ENCODE data around the gene ADH1A.
A peak's percentile ranks its signal among the peaks of the same experiment; 100 is the strongest.
"Not testable (repeated sequence)": the region's sequence is repeated elsewhere in the genome, so short reads cannot be mapped to it uniquely, and the experiment has no call there.

The ADH1A gene
- long read RNA-seq, donor 1, result 0 reads
- long read RNA-seq, donor 2, result 0 reads
- long read RNA-seq, donor 3, result 0 reads
- long read RNA-seq, donor 4, result 0 reads
- long read RNA-seq, donor 5, result 0 reads
- long read RNA-seq, donor 6, result 0 reads
- long read RNA-seq, donor 7, result 0 reads
- long read RNA-seq, donor 8, result 0 reads

GRCh38 chr4:99290848-99291786 is at the start of gene ADH1A:
Gene ADH1A, minus strand, starts transcription at chr4:99290985. Its CDS starts 71 bp downstream, at chr4:99290914.
- DNase-seq, result no peak

GRCh38 chr4:99339172-99339571 is 48.4 kb upstream of the ADH1A start:
- DNase-seq, result no peak

- no peak for DNase-seq
Observed at GRCh38 chr4:99336553-99336952, 45.8 kb upstream of the ADH1A start.

- no peak for DNase-seq
Observed at GRCh38 chr4:99334880-99335279, 44.1 kb upstream of the ADH1A start.

- DNase-seq, result no peak
Observed at GRCh38 chr4:99330648-99331047, 39.9 kb upstream of the ADH1A start.

- DNase-seq, result no peak
Observed at GRCh38 chr4:99329876-99330275, 39.1 kb upstream of the ADH1A start.

DNA sequence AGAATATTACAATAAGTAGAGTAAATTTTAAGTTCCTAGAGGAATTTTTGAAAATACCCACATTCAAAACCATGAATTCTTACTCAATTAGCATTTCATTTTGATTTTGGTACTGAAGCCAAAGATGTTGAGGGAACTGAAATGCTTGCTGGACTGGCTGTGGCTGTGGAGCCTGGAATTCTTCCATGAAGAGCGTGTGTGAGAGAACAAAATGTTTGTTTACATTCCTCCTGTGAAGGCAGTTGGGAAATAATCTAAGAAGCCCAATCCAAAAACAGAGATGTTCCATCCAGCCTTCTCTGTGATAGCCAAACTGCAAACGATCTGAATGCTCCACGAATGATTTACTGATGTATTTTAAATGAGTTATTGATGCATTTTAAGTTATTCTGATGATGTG is 34.2 kb upstream of the ADH1A start:
- DNase-seq, result no peak

DNA sequence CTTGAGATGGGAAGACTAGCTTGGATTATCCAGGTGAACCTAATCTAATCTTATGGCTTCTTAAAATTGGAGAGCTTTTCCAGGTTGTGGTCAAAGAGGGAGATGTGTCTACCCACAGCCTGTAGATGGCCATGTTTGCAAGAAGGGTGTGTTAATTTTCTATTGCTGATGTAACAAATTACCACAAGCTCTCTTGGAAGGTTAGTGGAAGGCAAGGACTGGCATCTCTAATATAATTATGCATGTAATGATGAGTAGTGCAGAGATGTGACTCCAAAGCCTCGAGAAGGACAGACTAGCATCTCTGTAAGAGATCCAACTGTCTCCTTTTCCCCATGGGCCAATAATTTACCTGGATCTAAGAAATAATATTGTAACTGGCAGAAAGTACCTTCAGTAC is 33.6 kb upstream of the ADH1A start:
- no peak for DNase-seq

DNA sequence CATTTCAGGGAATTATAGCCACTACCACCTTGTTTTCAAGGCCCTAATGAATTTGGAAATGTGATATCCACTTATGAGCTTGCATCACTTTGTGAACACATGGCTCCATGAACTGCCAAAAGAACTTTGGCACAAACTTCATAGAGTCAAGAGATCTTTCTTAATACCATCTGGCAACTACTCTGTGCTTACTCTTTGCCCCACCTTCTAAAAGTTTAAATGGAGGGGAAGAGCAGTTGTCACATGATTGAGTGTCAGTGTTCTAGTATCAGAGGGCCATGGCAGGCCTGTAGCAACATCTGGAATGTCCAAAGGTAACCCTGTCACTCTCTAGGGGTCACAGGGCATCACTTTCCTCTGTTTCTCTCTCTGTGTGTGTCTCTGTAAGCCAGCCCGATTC is 33.0 kb upstream of the ADH1A start:
- DNase-seq, result no peak

GRCh38 chr4:99321241-99322191 is 30.7 kb upstream of the ADH1A start, which contains the start of gene ADH1B:
Gene ADH1B, minus strand, starts transcription at chr4:99321401. Its CDS starts 70 bp downstream, at chr4:99321331.
- no peak for DNase-seq

GRCh38 chr4:99317811-99318210 is 27.0 kb upstream of the ADH1A start:
- DNase-seq, result not testable (repeated sequence)

- DNase-seq, result no peak
Observed at GRCh38 chr4:99317354-99317753, 26.6 kb upstream of the ADH1A start.

- DNase-seq, result no peak
Observed at GRCh38 chr4:99315839-99316238, 25.1 kb upstream of the ADH1A start.

- DNase-seq, result no peak
Observed at GRCh38 chr4:99314211-99314610, 23.4 kb upstream of the ADH1A start.

DNA sequence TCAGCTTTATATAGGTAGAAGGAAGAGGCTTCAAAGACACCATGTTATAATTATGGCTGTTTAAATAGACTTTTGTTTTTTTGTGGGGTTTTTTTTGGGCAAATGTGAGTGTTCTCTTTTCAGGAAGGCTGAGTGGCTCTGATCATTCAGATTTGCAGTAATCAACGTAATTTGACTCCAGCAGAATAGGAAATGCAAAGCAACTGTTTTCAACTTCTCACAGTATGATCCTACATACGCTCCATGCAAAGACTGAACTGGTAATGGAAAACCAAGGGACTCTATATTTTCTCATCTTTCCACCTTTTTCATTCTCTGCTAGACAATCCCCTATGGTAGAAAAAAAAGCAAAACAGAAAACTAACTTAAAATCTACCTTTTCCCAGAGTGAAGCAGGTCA is 19.6 kb upstream of the ADH1A start:
- no peak for DNase-seq

DNA sequence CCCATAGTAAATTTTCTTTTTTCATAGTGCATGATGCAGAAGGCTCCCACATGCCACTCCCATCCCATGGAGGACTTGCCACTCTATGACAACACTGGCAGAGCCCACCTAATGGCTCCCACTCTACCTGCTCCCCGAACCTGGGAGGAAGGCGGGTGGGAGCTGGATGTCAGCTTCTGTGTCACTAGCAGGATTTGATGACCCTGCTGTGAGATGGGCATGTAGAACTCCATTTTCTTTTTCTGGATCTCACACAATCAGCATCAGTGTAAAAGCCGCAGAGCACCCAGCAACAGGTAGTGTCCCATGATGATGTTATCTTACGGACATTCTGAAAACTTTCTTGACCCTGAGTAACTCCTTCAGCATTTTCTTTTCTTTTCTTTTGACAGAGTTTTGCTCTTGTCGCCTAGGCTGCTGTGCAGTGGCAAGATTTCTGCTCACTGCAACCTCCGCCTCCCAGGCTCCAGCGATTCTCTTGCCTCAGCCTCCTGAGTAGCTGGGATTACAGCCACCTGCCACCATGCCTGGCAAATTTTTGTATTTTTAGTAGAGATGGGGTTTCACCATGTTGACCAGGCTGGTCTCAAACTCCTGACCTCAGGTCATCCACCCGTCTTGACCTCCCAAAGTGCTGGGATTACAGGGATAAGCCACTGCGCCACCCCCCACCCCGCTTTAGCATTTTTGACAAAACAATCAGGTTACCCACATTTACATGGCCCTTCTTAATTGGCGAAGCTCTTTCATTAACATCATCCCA is 15.0 kb upstream of the ADH1A start:
- no peak for DNase-seq

- no peak for DNase-seq
Observed at GRCh38 chr4:99301376-99302164, 10.8 kb upstream of the ADH1A start.

- peak; percentile 46 for DNase-seq
Observed at GRCh38 chr4:99300934-99301333, 10.1 kb upstream of the ADH1A start.

DNA sequence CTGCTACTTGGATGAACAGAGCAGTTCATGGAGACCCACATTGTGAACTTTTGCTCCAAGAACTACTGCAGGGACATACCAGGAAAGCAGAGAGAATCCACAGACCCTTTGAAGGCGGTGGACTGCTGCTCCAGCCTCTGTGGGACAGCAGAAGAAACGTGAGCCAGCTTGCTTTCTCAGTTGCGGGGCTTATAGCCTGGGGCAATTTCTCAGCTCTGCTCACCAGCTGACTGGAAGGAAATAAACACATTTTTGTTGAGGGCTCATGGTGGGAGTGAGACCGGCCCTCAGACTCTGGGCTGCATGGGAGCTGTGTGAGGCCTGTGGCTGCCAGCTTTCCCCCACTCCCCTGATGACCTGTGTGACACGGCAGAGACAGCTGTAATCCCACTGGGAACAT is 2.6 kb upstream of the ADH1A start:
- no peak for DNase-seq

DNA sequence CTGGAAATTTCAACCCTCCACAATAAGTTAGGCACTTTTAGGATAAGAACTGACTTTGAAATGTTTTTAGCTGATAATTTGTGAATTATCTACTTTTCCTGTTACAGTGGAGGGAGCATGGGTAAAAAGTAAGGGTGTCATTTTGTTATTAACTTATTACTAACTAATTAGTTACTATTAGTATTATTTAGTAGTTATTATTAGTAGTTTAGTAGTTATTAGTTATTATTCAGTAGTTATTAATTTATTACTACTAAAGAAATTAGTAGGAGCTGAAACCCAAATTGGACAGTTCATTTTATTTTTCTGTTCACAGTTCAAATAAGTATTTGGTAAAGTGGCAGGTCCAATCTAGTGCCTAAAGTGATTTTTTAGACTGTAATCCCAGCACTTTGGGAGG is 5.4 kb downstream of the ADH1A start:
- DNase-seq, result no peak

GRCh38 chr4:99282731-99283130 is 8.1 kb downstream of the ADH1A start:
- no peak for DNase-seq
